Measurements from ENCODE around the gene ROBO2.

Gene ROBO2

GRCh38 chr3:77536038-77536775, 496.3 kb downstream of the ROBO2 start:
- no peaks in the 10 kb centered on the region for H3K27me3 Mint-ChIP-seq
- no peaks in the 10 kb centered on the region for H3K36me3 Mint-ChIP-seq (ENCODE audit: insufficient read depth)
- DNase-seq (ENCODE audit: low spot score in 2 of 2) = no peak
- H3K27ac Mint-ChIP-seq (ENCODE audit: low read depth) = no peak overlapping the region
- H3K9me3 Mint-ChIP-seq = peaks cover 18% of the 10 kb centered on the region
- H3K4me1 Mint-ChIP-seq = no peaks in the 10 kb centered on the region
- no peak overlapping the region for H3K4me3 Mint-ChIP-seq
- ATAC-seq (replicated peaks; ENCODE audit: extremely low read depth, poor library complexity, severe bottlenecking) = no peak

- H3K4me3 Mint-ChIP-seq = no peak overlapping the region
- H3K4me1 Mint-ChIP-seq = no peaks in the 10 kb centered on the region
- no peak overlapping the region for H3K27ac Mint-ChIP-seq (ENCODE audit: low read depth)
- ATAC-seq (replicated peaks; ENCODE audit: extremely low read depth, poor library complexity, severe bottlenecking) (no peak), DNase-seq (ENCODE audit: low spot score in 2 of 2) (no peak)
- no peaks in the 10 kb centered on the region for H3K36me3 Mint-ChIP-seq (ENCODE audit: insufficient read depth)
- H3K9me3 Mint-ChIP-seq = peaks cover 12% of the 10 kb centered on the region
- H3K27me3 Mint-ChIP-seq = no peaks in the 10 kb centered on the region
These were observed 499.1 kb downstream of the ROBO2 start for GRCh38 chr3:77539014-77539413.

GRCh38 chr3:77539677-77540076, 499.8 kb downstream of the ROBO2 start:
- Mint-ChIP-seq H3K27me3 (no peaks in the 10 kb centered on the region), H3K36me3 (ENCODE audit: insufficient read depth) (no peaks in the 10 kb centered on the region), H3K9me3 (peaks cover 12% of the 10 kb centered on the region), H3K4me3 (no peak overlapping the region), H3K27ac (ENCODE audit: low read depth) (no peak overlapping the region), H3K4me1 (no peaks in the 10 kb centered on the region)
- DNase-seq (ENCODE audit: low spot score in 2 of 2) (no peak), ATAC-seq (replicated peaks; ENCODE audit: extremely low read depth, poor library complexity, severe bottlenecking) (no peak)

- H3K4me1 Mint-ChIP-seq = no peaks in the 10 kb centered on the region
- ATAC-seq (replicated peaks; ENCODE audit: extremely low read depth, poor library complexity, severe bottlenecking) (no peak), DNase-seq (ENCODE audit: low spot score in 2 of 2) (no peak)
- no peak overlapping the region for H3K27ac Mint-ChIP-seq (ENCODE audit: low read depth)
- peaks cover 17% of the 10 kb centered on the region for H3K9me3 Mint-ChIP-seq
- H3K36me3 Mint-ChIP-seq (ENCODE audit: insufficient read depth) = no peaks in the 10 kb centered on the region
- no peaks in the 10 kb centered on the region for H3K27me3 Mint-ChIP-seq
- no peak overlapping the region for H3K4me3 Mint-ChIP-seq
These were observed 501.5 kb downstream of the ROBO2 start for GRCh38 chr3:77541203-77541922.

GRCh38 chr3:77546246-77546645, 506.3 kb downstream of the ROBO2 start:
- Mint-ChIP-seq H3K27ac (ENCODE audit: low read depth) (no peak overlapping the region), H3K9me3 (peaks cover 14% of the 10 kb centered on the region), H3K4me3 (no peak overlapping the region), H3K27me3 (no peaks in the 10 kb centered on the region), H3K4me1 (no peaks in the 10 kb centered on the region), H3K36me3 (ENCODE audit: insufficient read depth) (no peaks in the 10 kb centered on the region)
- DNase-seq (ENCODE audit: low spot score in 2 of 2) (no peak), ATAC-seq (replicated peaks; ENCODE audit: extremely low read depth, poor library complexity, severe bottlenecking) (no peak)

GRCh38 chr3:77549034-77549433, 509.1 kb downstream of the ROBO2 start:
- H3K9me3 Mint-ChIP-seq = peaks cover 21% of the 10 kb centered on the region
- H3K36me3 Mint-ChIP-seq (ENCODE audit: insufficient read depth) = no peaks in the 10 kb centered on the region

GRCh38 chr3:77553240-77553639, 513.3 kb downstream of the ROBO2 start:
- no peak overlapping the region for H3K4me3 Mint-ChIP-seq
- no peak for DNase-seq (ENCODE audit: low spot score in 2 of 2)

More at GRCh38 chr3:77549034-77549433, 509.1 kb downstream of the ROBO2 start:
- DNase-seq (ENCODE audit: low spot score in 2 of 2) = no peak
- ATAC-seq (replicated peaks; ENCODE audit: extremely low read depth, poor library complexity, severe bottlenecking) = no peak
- H3K27ac Mint-ChIP-seq (ENCODE audit: low read depth) = no peak overlapping the region
- no peaks in the 10 kb centered on the region for H3K4me1 Mint-ChIP-seq
- no peak overlapping the region for H3K4me3 Mint-ChIP-seq
- H3K27me3 Mint-ChIP-seq = no peaks in the 10 kb centered on the region

GRCh38 chr3:77562089-77562488, 522.2 kb downstream of the ROBO2 start:
- Mint-ChIP-seq H3K27ac (ENCODE audit: low read depth) (no peak overlapping the region), H3K27me3 (no peaks in the 10 kb centered on the region), H3K36me3 (ENCODE audit: insufficient read depth) (no peaks in the 10 kb centered on the region), H3K4me1 (no peaks in the 10 kb centered on the region), H3K9me3 (peaks cover 10% of the 10 kb centered on the region), H3K4me3 (no peak overlapping the region)
- ATAC-seq (replicated peaks; ENCODE audit: extremely low read depth, poor library complexity, severe bottlenecking) = no peak
- DNase-seq (ENCODE audit: low spot score in 2 of 2) = no peak

More at GRCh38 chr3:77553240-77553639, 513.3 kb downstream of the ROBO2 start:
- ATAC-seq (replicated peaks; ENCODE audit: extremely low read depth, poor library complexity, severe bottlenecking) = no peak
- Mint-ChIP-seq H3K36me3 (ENCODE audit: insufficient read depth) (no peaks in the 10 kb centered on the region), H3K9me3 (peaks cover 13% of the 10 kb centered on the region), H3K4me1 (no peaks in the 10 kb centered on the region), H3K27ac (ENCODE audit: low read depth) (no peak overlapping the region), H3K27me3 (no peaks in the 10 kb centered on the region)

GRCh38 chr3:77563012-77563411, 523.1 kb downstream of the ROBO2 start:
- no peaks in the 10 kb centered on the region for H3K4me1 Mint-ChIP-seq
- DNase-seq (ENCODE audit: low spot score in 2 of 2) (no peak), ATAC-seq (replicated peaks; ENCODE audit: extremely low read depth, poor library complexity, severe bottlenecking) (no peak)
- H3K27ac Mint-ChIP-seq (ENCODE audit: low read depth) = no peak overlapping the region
- no peak overlapping the region for H3K4me3 Mint-ChIP-seq
- no peaks in the 10 kb centered on the region for H3K27me3 Mint-ChIP-seq
- H3K9me3 Mint-ChIP-seq = peaks cover 10% of the 10 kb centered on the region
- H3K36me3 Mint-ChIP-seq (ENCODE audit: insufficient read depth) = no peaks in the 10 kb centered on the region

- Mint-ChIP-seq H3K27me3 (no peaks in the 10 kb centered on the region), H3K36me3 (ENCODE audit: insufficient read depth) (no peaks in the 10 kb centered on the region), H3K4me1 (no peaks in the 10 kb centered on the region), H3K27ac (ENCODE audit: low read depth) (no peak overlapping the region), H3K4me3 (no peak overlapping the region), H3K9me3 (peaks cover 18% of the 10 kb centered on the region)
- ATAC-seq (replicated peaks; ENCODE audit: extremely low read depth, poor library complexity, severe bottlenecking) = no peak
- DNase-seq (ENCODE audit: low spot score in 2 of 2) = no peak
These were observed 526.2 kb downstream of the ROBO2 start for GRCh38 chr3:77566055-77566454.

GRCh38 chr3:77571971-77572715, 532.2 kb downstream of the ROBO2 start:
- ATAC-seq (replicated peaks; ENCODE audit: extremely low read depth, poor library complexity, severe bottlenecking) (no peak), DNase-seq (ENCODE audit: low spot score in 2 of 2) (no peak)
- Mint-ChIP-seq H3K36me3 (ENCODE audit: insufficient read depth) (no peaks in the 10 kb centered on the region), H3K4me1 (no peaks in the 10 kb centered on the region), H3K27ac (ENCODE audit: low read depth) (no peak overlapping the region), H3K4me3 (no peak overlapping the region), H3K9me3 (peaks cover 8% of the 10 kb centered on the region), H3K27me3 (no peaks in the 10 kb centered on the region)

- H3K9me3 Mint-ChIP-seq = peaks cover 4% of the 10 kb centered on the region
These were observed 537.4 kb downstream of the ROBO2 start for GRCh38 chr3:77577264-77577663.

More at GRCh38 chr3:77577264-77577663, 537.4 kb downstream of the ROBO2 start:
- H3K4me1 Mint-ChIP-seq = no peaks in the 10 kb centered on the region
- H3K4me3 Mint-ChIP-seq = no peak overlapping the region
- no peak overlapping the region for H3K27ac Mint-ChIP-seq (ENCODE audit: low read depth)
- no peaks in the 10 kb centered on the region for H3K27me3 Mint-ChIP-seq
- DNase-seq (ENCODE audit: low spot score in 2 of 2) (no peak), ATAC-seq (replicated peaks; ENCODE audit: extremely low read depth, poor library complexity, severe bottlenecking) (no peak)
- no peaks in the 10 kb centered on the region for H3K36me3 Mint-ChIP-seq (ENCODE audit: insufficient read depth)
